ENCODE measurements around the gene CNTNAP2. TPM values are rescaled to one million over a fixed set of nuclear protein-coding genes. Genes with fewer than 3 reads are reported as not detected.

The CNTNAP2 gene
- total RNA-seq, 3 donors from 2014 or later (not counting 1 experiment from before 2014, with no cell fraction given) = 0.18 to 1.1 TPM; not detected in 1

GRCh38 chr7:146652176-146652575 lies 535.6 kb downstream of the CNTNAP2 start:
- DNase-seq (no peak), ATAC-seq (no peak)
- no peaks in the 10 kb centered on the region for H3K27me3 ChIP-seq (ENCODE audit: control insufficient read depth, insufficient read depth, low read length)
- intact Hi-C loops (cut with micrococcal nuclease) = no loop called here
- Mint-ChIP-seq H3K27ac (no peak overlapping the region), H3K4me3 (no peak overlapping the region), H3K36me3 (no peaks in the 10 kb centered on the region), H3K4me1 (no peaks in the 10 kb centered on the region), H3K9me3 (peaks cover 0 to 3% of the 10 kb centered on the region in 2 donors), H3K27me3 (ENCODE audit: low read depth in 2 of 2) (no peaks in the 10 kb centered on the region)
- no peaks in the 10 kb centered on the region for H3K9me3 ChIP-seq (ENCODE audit: control insufficient read depth, insufficient read depth, low read length)
- 32% methylated on average over 2 of the region's 2 CpGs for WGBS (ENCODE audit: insufficient coverage)
- no peaks in the 10 kb centered on the region for H3K36me3 ChIP-seq (ENCODE audit: control insufficient read depth, insufficient read depth, low read length)
- TF ChIP-seq, protein P1, sequence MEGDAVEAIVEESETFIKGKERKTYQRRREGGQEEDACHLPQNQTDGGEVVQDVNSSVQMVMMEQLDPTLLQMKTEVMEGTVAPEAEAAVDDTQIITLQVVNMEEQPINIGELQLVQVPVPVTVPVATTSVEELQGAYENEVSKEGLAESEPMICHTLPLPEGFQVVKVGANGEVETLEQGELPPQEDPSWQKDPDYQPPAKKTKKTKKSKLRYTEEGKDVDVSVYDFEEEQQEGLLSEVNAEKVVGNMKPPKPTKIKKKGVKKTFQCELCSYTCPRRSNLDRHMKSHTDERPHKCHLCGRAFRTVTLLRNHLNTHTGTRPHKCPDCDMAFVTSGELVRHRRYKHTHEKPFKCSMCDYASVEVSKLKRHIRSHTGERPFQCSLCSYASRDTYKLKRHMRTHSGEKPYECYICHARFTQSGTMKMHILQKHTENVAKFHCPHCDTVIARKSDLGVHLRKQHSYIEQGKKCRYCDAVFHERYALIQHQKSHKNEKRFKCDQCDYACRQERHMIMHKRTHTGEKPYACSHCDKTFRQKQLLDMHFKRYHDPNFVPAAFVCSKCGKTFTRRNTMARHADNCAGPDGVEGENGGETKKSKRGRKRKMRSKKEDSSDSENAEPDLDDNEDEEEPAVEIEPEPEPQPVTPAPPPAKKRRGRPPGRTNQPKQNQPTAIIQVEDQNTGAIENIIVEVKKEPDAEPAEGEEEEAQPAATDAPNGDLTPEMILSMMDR (IDR thresholded peaks at IDR 0.05) = no peak
- no peak overlapping the region for H3K27ac ChIP-seq (ENCODE audit: low read length)
- H3K4me3 ChIP-seq (ENCODE audit: low read length) = no peak overlapping the region
- no peaks in the 10 kb centered on the region for H3K4me1 ChIP-seq (ENCODE audit: control insufficient read depth, insufficient read depth, low read length)

GRCh38 chr7:146654048-146654447 lies 537.4 kb downstream of the CNTNAP2 start:
- Mint-ChIP-seq H3K9me3 (peaks cover 6% of the 10 kb centered on the region in 2 donors), H3K4me1 (no peaks in the 10 kb centered on the region), H3K27ac (no peak overlapping the region), H3K4me3 (no peak overlapping the region), H3K36me3 (no peaks in the 10 kb centered on the region), H3K27me3 (ENCODE audit: low read depth in 2 of 2) (no peaks in the 10 kb centered on the region)
- WGBS (ENCODE audit: insufficient coverage) = 94% methylated on average over 5 of the region's 5 CpGs
- no peaks in the 10 kb centered on the region for H3K9me3 ChIP-seq (ENCODE audit: control insufficient read depth, insufficient read depth, low read length)
- no peak overlapping the region for H3K4me3 ChIP-seq (ENCODE audit: low read length)
- no peak for ATAC-seq
- H3K27me3 ChIP-seq (ENCODE audit: control insufficient read depth, insufficient read depth, low read length) = no peaks in the 10 kb centered on the region
- no peak for DNase-seq
- H3K27ac ChIP-seq (ENCODE audit: low read length) = no peak overlapping the region
- no peaks in the 10 kb centered on the region for H3K4me1 ChIP-seq (ENCODE audit: control insufficient read depth, insufficient read depth, low read length)
- TF ChIP-seq, protein P1 (IDR thresholded peaks at IDR 0.05) = no peak
- intact Hi-C loops (cut with micrococcal nuclease) = no loop called here
- H3K36me3 ChIP-seq (ENCODE audit: control insufficient read depth, insufficient read depth, low read length) = no peaks in the 10 kb centered on the region

DNA sequence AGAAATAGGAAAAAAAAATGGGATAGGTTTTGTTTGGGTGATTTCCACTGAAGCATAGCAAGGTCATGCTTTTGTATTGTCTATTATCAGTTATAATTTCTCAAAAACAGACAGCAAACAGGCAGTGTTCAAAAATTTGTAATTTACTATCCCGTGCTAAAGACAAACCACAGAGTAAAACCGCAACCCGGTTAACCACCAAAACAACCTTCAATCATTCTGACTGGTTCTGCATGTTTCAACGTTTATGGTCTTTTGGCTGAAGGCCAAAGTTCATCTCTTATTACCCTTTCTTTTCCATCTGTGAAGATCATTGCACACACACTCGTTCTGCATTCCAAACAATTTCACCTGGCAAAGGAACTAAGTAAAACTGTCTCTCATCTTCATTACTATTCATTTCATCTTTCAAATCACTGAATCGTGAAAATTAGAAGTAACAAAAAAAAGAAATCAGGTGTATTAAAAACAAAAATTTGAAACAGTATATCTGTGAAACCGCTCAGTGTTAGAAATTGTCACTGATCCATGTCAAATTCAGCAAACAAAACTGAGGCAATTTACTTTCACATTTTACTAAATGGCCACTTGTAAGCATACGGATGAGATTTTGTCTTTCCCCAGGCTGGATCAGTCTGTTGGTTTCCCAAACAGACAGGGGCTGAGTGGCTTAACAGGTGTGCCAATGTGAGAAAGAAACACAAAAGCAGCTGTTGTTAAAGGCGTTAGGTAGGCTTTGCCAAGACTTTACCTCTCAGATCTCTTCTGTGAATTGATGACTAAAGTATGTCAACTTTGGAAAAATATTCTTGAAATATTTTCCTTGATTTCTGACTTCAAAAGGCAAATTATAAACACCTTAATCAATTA lies 539.6 kb downstream of the CNTNAP2 start:
- ATAC-seq = no peak
- no peaks in the 10 kb centered on the region for H3K4me1 Mint-ChIP-seq
- peaks cover 6% of the 10 kb centered on the region in 2 donors for H3K9me3 Mint-ChIP-seq

More for the DNA sequence above, 539.6 kb downstream of the CNTNAP2 start:
- Histone ChIP-seq H3K4me1 (ENCODE audit: control insufficient read depth, insufficient read depth, low read length) (no peaks in the 10 kb centered on the region), H3K4me3 (ENCODE audit: low read length) (no peak overlapping the region), H3K9me3 (ENCODE audit: control insufficient read depth, insufficient read depth, low read length) (no peaks in the 10 kb centered on the region), H3K36me3 (ENCODE audit: control insufficient read depth, insufficient read depth, low read length) (no peaks in the 10 kb centered on the region), H3K27ac (ENCODE audit: low read length) (no peak overlapping the region), H3K27me3 (ENCODE audit: control insufficient read depth, insufficient read depth, low read length) (no peaks in the 10 kb centered on the region)
- no peak for DNase-seq
- Mint-ChIP-seq H3K27ac (no peak overlapping the region), H3K27me3 (ENCODE audit: low read depth in 2 of 2) (no peaks in the 10 kb centered on the region), H3K4me3 (no peak overlapping the region), H3K36me3 (no peaks in the 10 kb centered on the region)
- intact Hi-C loops (cut with micrococcal nuclease) = no loop called here
- WGBS (ENCODE audit: insufficient coverage) = 14% methylated on average over 8 of the region's 9 CpGs
- TF ChIP-seq, protein P1 (IDR thresholded peaks at IDR 0.05) = no peak

Measured in natural killer cell (primary cell).